Testis (tissue), 2 donors: ENCODE data around the gene PLCH2.

Experiments
- POLR2A ChIP-seq: fragments of 450-650 bp; IDR thresholded peaks from one replicate; pipeline ENCODE4 v1.6.1; 2017; ENCODE audit warnings: antibody characterized with exemption, mild to moderate bottlenecking, moderate library complexity
- TF ChIP-seq, protein P1 (sequence below), 3 experiments: fragments of 450-650 bp in 2 of 3; fragments of 200-600 bp in 1 of 3; sonication (generic) in 1 of 3; IDR thresholded peaks; one replicate each; pipeline ENCODE4 v1.5.1; 2016 to 2019; ENCODE audit warnings: antibody characterized with exemption in 3 of 3, mild to moderate bottlenecking in 2 of 3, moderate library complexity in 1 of 3

- TF ChIP-seq, protein P1, sequence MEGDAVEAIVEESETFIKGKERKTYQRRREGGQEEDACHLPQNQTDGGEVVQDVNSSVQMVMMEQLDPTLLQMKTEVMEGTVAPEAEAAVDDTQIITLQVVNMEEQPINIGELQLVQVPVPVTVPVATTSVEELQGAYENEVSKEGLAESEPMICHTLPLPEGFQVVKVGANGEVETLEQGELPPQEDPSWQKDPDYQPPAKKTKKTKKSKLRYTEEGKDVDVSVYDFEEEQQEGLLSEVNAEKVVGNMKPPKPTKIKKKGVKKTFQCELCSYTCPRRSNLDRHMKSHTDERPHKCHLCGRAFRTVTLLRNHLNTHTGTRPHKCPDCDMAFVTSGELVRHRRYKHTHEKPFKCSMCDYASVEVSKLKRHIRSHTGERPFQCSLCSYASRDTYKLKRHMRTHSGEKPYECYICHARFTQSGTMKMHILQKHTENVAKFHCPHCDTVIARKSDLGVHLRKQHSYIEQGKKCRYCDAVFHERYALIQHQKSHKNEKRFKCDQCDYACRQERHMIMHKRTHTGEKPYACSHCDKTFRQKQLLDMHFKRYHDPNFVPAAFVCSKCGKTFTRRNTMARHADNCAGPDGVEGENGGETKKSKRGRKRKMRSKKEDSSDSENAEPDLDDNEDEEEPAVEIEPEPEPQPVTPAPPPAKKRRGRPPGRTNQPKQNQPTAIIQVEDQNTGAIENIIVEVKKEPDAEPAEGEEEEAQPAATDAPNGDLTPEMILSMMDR (IDR thresholded peaks at IDR 0.05), result no peak
- no peak for TF ChIP-seq POLR2A
These were observed 40.2 kb upstream of the PLCH2 start for GRCh38 chr1:2435746-2436355.
